ENCODE results near the gene FUOM. TPM values are rescaled to one million over a fixed set of nuclear protein-coding genes. Genes with fewer than 3 reads are reported as not detected.
A peak's percentile ranks its signal among the peaks of the same experiment; 100 is the strongest.
"Not testable (repeated sequence)": the region's sequence is repeated elsewhere in the genome, so short reads cannot be mapped to it uniquely, and the experiment has no call there.

FUOM gene
- total and polyA plus RNA-seq, 12 donors = 2.0 to 17.0 (median 6.2) TPM

GRCh38 chr10:133325440-133326222, 32.2 kb downstream of the FUOM start:
- no peak overlapping the region for H3K27ac ChIP-seq
- peaks cover 25 to 61% (median 56%) of the 10 kb centered on the region in 7 donors for H3K27me3 ChIP-seq
- H3K4me3 ChIP-seq = peak overlapping the region in 9 of 10 donors; percentile 33 to 49 (median 35)
- intact Hi-C loops (cut with DNase I) = loop anchor here in 7 of 10 donors (5.0 to 10.0 kb wide), 4 partner anchors 189 to 282 kb away; partner anchors contain the start of gene CYP2E1 (in 5 of the 7)
- DNase-seq (no peak), ATAC-seq (no peak)
- peaks cover 5 to 25% (median 15%) of the 10 kb centered on the region in 9 donors for H3K4me1 ChIP-seq
- peaks cover 0 to 5% (median 0%) of the 10 kb centered on the region in 11 donors for H3K9me3 ChIP-seq
- WGBS, 2 donors = 1% methylated on average over 81 to 91 of the region's 91 CpGs
- no peaks in the 10 kb centered on the region for H3K36me3 ChIP-seq
- TF ChIP-seq CTCF (IDR thresholded peaks at IDR 0.05) = no peak

GRCh38 chr10:133324857-133325260, 33.0 kb downstream of the FUOM start:
- peaks cover 25 to 65% (median 53%) of the 10 kb centered on the region in 7 donors for H3K27me3 ChIP-seq
- intact Hi-C loops (cut with DNase I) = loop anchor here in 7 of 10 donors (5.0 to 10.0 kb wide), 4 partner anchors 190 to 282 kb away; partner anchors contain the start of gene CYP2E1 (in 5 of the 7)
- peak in 2 of 8 donors; percentile 10 to 41 for ATAC-seq
- peaks cover 5 to 22% (median 14%) of the 10 kb centered on the region in 9 donors for H3K4me1 ChIP-seq
- no peak for DNase-seq
- peaks cover 0 to 5% (median 0%) of the 10 kb centered on the region in 11 donors for H3K9me3 ChIP-seq
- no peaks in the 10 kb centered on the region for H3K36me3 ChIP-seq
- WGBS, 2 donors = 21 to 25% methylated on average over 20 of the region's 20 CpGs
- no peak for TF ChIP-seq CTCF (IDR thresholded peaks at IDR 0.05)
- no peak overlapping the region for H3K27ac ChIP-seq
- peak overlapping the region in 7 of 10 donors; percentile 33 to 49 (median 44) for H3K4me3 ChIP-seq

- peaks cover 0 to 5% (median 0%) of the 10 kb centered on the region in 11 donors for H3K9me3 ChIP-seq
- intact Hi-C loops (cut with DNase I) = loop anchor here in 6 of 10 donors (10.0 kb wide), 2 partner anchors 191 to 201 kb away; partner anchors contain the start of gene CYP2E1 (in 5 of the 6)
- ATAC-seq (peak; percentile 45 to 77 (median 62)), DNase-seq (peak; percentile 44 to 61)
- H3K36me3 ChIP-seq = no peaks in the 10 kb centered on the region
- no peak for TF ChIP-seq CTCF (IDR thresholded peaks at IDR 0.05)
- no peak overlapping the region for H3K27ac ChIP-seq
- H3K4me3 ChIP-seq = peak overlapping the region in 1 of 10 donors; percentile 25
- 5 to 6% methylated on average over 11 to 13 of the region's 13 CpGs for WGBS, 2 donors
- H3K27me3 ChIP-seq = peaks cover 25 to 66% (median 55%) of the 10 kb centered on the region in 7 donors
- H3K4me1 ChIP-seq = peaks cover 5 to 16% (median 13%) of the 10 kb centered on the region in 9 donors
Observed at GRCh38 chr10:133324198-133324792, 33.5 kb downstream of the FUOM start.

GRCh38 chr10:133322064-133322709, 35.6 kb downstream of the FUOM start:
- peaks cover 5 to 23% (median 19%) of the 10 kb centered on the region in 9 donors for H3K4me1 ChIP-seq
- H3K9me3 ChIP-seq, H3K36me3 ChIP-seq, H3K4me3 ChIP-seq, ATAC-seq, DNase-seq, H3K27ac ChIP-seq: not testable (repeated sequence)
- H3K27me3 ChIP-seq = peaks cover 12 to 51% (median 42%) of the 10 kb centered on the region in 7 donors
- WGBS, 2 donors = 74 to 77% methylated on average over 11 to 12 of the region's 14 CpGs
- intact Hi-C loops (cut with DNase I) = loop anchor here in 6 of 10 donors (10.0 kb wide), 2 partner anchors 193 to 203 kb away; partner anchors contain the start of gene CYP2E1 (in 5 of the 6)

GRCh38 chr10:133320852-133321422, 36.9 kb downstream of the FUOM start:
- H3K4me3 ChIP-seq, DNase-seq, H3K27ac ChIP-seq, H3K36me3 ChIP-seq, H3K9me3 ChIP-seq, ATAC-seq: not testable (repeated sequence)
- peaks cover 8 to 39% (median 30%) of the 10 kb centered on the region in 7 donors for H3K27me3 ChIP-seq
- peaks cover 2 to 20% (median 15%) of the 10 kb centered on the region in 9 donors for H3K4me1 ChIP-seq
- intact Hi-C loops (cut with DNase I) = loop anchor here in 6 of 10 donors (10.0 kb wide), 2 partner anchors 194 to 204 kb away; partner anchors contain the start of gene CYP2E1 (in 5 of the 6)
- WGBS, 2 donors = 95 to 97% methylated on average over 6 of the region's 6 CpGs

Measured in heart right ventricle (tissue), 16 donors.